ENCODE results near the gene GTF3C2.

Gene GTF3C2

DNA sequence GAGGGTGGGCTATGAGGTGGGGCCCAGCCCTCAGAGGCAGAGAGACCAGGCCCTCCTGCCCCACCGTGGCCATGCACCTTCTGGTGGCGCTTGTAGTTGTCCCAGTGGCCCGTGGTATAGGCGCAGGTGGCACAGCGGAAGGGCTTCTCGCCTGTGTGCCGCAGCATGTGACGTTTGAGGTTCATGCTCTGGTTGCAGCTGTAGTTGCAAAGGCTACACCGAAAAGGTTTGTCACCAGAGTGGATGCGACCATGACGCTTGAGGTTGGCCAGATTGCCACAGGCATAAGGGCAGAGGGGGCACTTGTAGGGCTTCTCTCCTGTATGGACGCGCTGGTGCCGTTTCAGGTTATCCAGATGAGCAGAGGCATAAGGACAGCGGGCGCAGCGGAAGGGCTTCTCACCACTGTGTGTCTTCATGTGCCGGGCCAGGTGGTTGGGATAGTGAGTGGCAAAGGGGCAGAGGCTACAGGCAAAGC is 21.1 kb upstream of the GTF3C2 start:
- no peak overlapping the region for H4K91ac ChIP-seq (ENCODE audit: low read depth, low read length, poor library complexity)
- no peak overlapping the region for H3K14ac ChIP-seq (ENCODE audit: low read length)
- H3K4ac ChIP-seq (ENCODE audit: low read length) = no peak overlapping the region
- no peak overlapping the region for H3K18ac ChIP-seq (ENCODE audit: low read length)
- peaks cover 14% of the 10 kb centered on the region for H3K79me1 ChIP-seq (ENCODE audit: low read depth, low read length)
- no peak overlapping the region for H2BK5ac ChIP-seq (ENCODE audit: low read length)
- H3K4me2 ChIP-seq (ENCODE audit: insufficient read depth, low read length, poor library complexity, severe bottlenecking) = no peak overlapping the region
- H2AFZ ChIP-seq (ENCODE audit: low read length) = no peak overlapping the region
- no peak overlapping the region for H2BK12ac ChIP-seq (ENCODE audit: low read length)
- no peak overlapping the region for H2BK15ac ChIP-seq (ENCODE audit: low read length)
- no peak overlapping the region for H2BK120ac ChIP-seq (ENCODE audit: low read depth, low read length)
- no peak overlapping the region for H3K4me3 ChIP-seq (ENCODE audit: low read length in 2 of 2)
- H3K9ac ChIP-seq (ENCODE audit: low read depth, low read length, poor library complexity) = peak overlapping the region; percentile 50
- H3K27me3 ChIP-seq (ENCODE audit: control insufficient read depth in 3 of 3, insufficient read depth in 3 of 3, low read depth in 1 of 3, low read length in 3 of 3) = no peaks in the 10 kb centered on the region
- no CpG with 5 or more reads among the region's 18 CpGs for WGBS, 2 donors (ENCODE audit: extremely low coverage in 2 of 2, insufficient read length in 2 of 2, insufficient replicate concordance in 1 of 2)
- no peak for DNase-seq (ENCODE audit: low spot score)
- no peak overlapping the region for H3K27ac ChIP-seq (replicated peaks; ENCODE audit: low read length)
- H3K36me3 ChIP-seq (replicated peaks in 1 of 2; ENCODE audit: control insufficient read depth in 2 of 2, insufficient read depth in 2 of 2, low read length in 2 of 2) = peaks cover 56 to 84% of the 10 kb centered on the region in 2 donors
- no peaks in the 10 kb centered on the region for H3K9me3 ChIP-seq (replicated peaks in 1 of 2; ENCODE audit: control insufficient read depth in 2 of 2, insufficient read depth in 1 of 2, low read depth in 1 of 2, low read length in 2 of 2)
- H3K23ac ChIP-seq (ENCODE audit: low read depth, low read length, poor library complexity) = peak overlapping the region; percentile 82
- no peak overlapping the region for H4K8ac ChIP-seq (ENCODE audit: low read depth, low read length)
- peaks cover 6 to 11% of the 10 kb centered on the region in 2 donors for H3K4me1 ChIP-seq (ENCODE audit: control insufficient read depth in 2 of 2, insufficient read depth in 1 of 2, low read depth in 1 of 2, low read length in 2 of 2)
- no peak overlapping the region for H2AK5ac ChIP-seq (ENCODE audit: low read depth, low read length)

DNA sequence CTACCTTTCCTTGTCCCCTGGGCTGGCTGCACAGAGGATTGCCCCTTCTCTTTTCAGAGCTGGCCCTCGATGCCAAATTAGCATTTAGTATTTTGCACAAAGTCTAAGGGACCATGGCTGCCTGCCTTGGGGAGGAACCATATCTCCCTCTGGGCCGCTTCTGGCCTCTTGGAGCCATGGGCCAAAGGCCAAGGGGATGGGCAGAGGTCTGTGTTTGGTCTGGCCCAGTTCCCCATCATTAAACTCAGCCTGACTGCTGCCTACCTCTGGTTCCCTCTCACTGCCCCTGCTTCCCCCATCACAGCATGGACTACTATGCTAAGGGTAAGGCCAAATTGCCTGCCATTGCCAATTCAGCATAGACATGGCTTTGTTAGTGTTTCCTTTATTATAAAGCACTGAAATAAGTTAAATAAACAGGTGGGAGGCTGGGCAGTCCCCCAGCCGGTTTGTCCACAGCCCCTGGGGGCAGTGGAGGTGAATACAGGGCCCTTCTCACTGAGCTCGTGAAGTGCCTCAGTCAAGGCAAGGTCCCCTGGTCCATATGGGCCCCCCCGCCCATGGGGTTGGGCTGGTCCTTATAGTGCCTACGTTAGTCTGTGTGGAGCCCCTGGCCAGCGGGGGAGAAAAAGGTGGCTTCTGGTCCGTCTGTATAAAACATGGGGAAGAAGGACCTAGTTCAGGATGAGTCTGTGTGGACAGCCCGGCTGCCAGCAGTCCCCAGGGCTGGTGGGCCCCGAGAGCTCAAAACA is 20.5 kb upstream of the GTF3C2 start:
- Histone ChIP-seq H3K9ac (ENCODE audit: low read depth, low read length, poor library complexity) (no peak overlapping the region), H3K36me3 (replicated peaks in 1 of 2; ENCODE audit: control insufficient read depth in 2 of 2, insufficient read depth in 2 of 2, low read length in 2 of 2) (peaks cover 57 to 84% of the 10 kb centered on the region in 2 donors), H3K27ac (replicated peaks; ENCODE audit: low read length) (no peak overlapping the region), H3K79me1 (ENCODE audit: low read depth, low read length) (peaks cover 17% of the 10 kb centered on the region), H2AFZ (ENCODE audit: low read length) (no peak overlapping the region), H2AK5ac (ENCODE audit: low read depth, low read length) (no peak overlapping the region), H2BK5ac (ENCODE audit: low read length) (no peak overlapping the region), H2BK12ac (ENCODE audit: low read length) (no peak overlapping the region), H2BK15ac (ENCODE audit: low read length) (no peak overlapping the region), H3K27me3 (ENCODE audit: control insufficient read depth in 3 of 3, insufficient read depth in 3 of 3, low read depth in 1 of 3, low read length in 3 of 3) (no peaks in the 10 kb centered on the region), H3K14ac (ENCODE audit: low read length) (no peak overlapping the region), H3K18ac (ENCODE audit: low read length) (no peak overlapping the region), H3K23ac (ENCODE audit: low read depth, low read length, poor library complexity) (peak overlapping the region; percentile 82), H3K4ac (ENCODE audit: low read length) (no peak overlapping the region), H3K9me3 (replicated peaks in 1 of 2; ENCODE audit: control insufficient read depth in 2 of 2, insufficient read depth in 1 of 2, low read depth in 1 of 2, low read length in 2 of 2) (no peaks in the 10 kb centered on the region), H3K4me1 (ENCODE audit: control insufficient read depth in 2 of 2, insufficient read depth in 1 of 2, low read depth in 1 of 2, low read length in 2 of 2) (peaks cover 6 to 11% of the 10 kb centered on the region in 2 donors), H4K91ac (ENCODE audit: low read depth, low read length, poor library complexity) (no peak overlapping the region), H3K4me2 (ENCODE audit: insufficient read depth, low read length, poor library complexity, severe bottlenecking) (no peak overlapping the region), H4K8ac (ENCODE audit: low read depth, low read length) (no peak overlapping the region), H2BK120ac (ENCODE audit: low read depth, low read length) (no peak overlapping the region), H3K4me3 (ENCODE audit: low read length in 2 of 2) (no peak overlapping the region)
- no peak for DNase-seq (ENCODE audit: low spot score)
- no CpG with 5 or more reads among the region's 10 CpGs for WGBS, 2 donors (ENCODE audit: extremely low coverage in 2 of 2, insufficient read length in 2 of 2, insufficient replicate concordance in 1 of 2)

- H2AK5ac ChIP-seq (ENCODE audit: low read depth, low read length) = no peak overlapping the region
- no peaks in the 10 kb centered on the region for H3K27me3 ChIP-seq (ENCODE audit: control insufficient read depth in 3 of 3, insufficient read depth in 3 of 3, low read depth in 1 of 3, low read length in 3 of 3)
- no peak overlapping the region for H3K9ac ChIP-seq (ENCODE audit: low read depth, low read length, poor library complexity)
- H3K14ac ChIP-seq (ENCODE audit: low read length) = no peak overlapping the region
- H3K4ac ChIP-seq (ENCODE audit: low read length) = no peak overlapping the region
- H3K23ac ChIP-seq (ENCODE audit: low read depth, low read length, poor library complexity) = no peak overlapping the region
- no peak overlapping the region for H4K8ac ChIP-seq (ENCODE audit: low read depth, low read length)
- H3K9me3 ChIP-seq (replicated peaks in 1 of 2; ENCODE audit: control insufficient read depth in 2 of 2, insufficient read depth in 1 of 2, low read depth in 1 of 2, low read length in 2 of 2) = no peaks in the 10 kb centered on the region
- no peak overlapping the region for H2BK120ac ChIP-seq (ENCODE audit: low read depth, low read length)
- DNase-seq (ENCODE audit: low spot score) = no peak
- no peak overlapping the region for H2BK15ac ChIP-seq (ENCODE audit: low read length)
- H2AFZ ChIP-seq (ENCODE audit: low read length) = no peak overlapping the region
- no peak overlapping the region for H2BK12ac ChIP-seq (ENCODE audit: low read length)
- no peak overlapping the region for H3K18ac ChIP-seq (ENCODE audit: low read length)
- no peak overlapping the region for H3K4me2 ChIP-seq (ENCODE audit: insufficient read depth, low read length, poor library complexity, severe bottlenecking)
- no peak overlapping the region for H3K4me3 ChIP-seq (ENCODE audit: low read length in 2 of 2)
- H2BK5ac ChIP-seq (ENCODE audit: low read length) = no peak overlapping the region
- H3K79me1 ChIP-seq (ENCODE audit: low read depth, low read length) = peaks cover 20% of the 10 kb centered on the region
- peaks cover 50 to 78% of the 10 kb centered on the region in 2 donors for H3K36me3 ChIP-seq (replicated peaks in 1 of 2; ENCODE audit: control insufficient read depth in 2 of 2, insufficient read depth in 2 of 2, low read length in 2 of 2)
- no CpG with 5 or more reads among the region's 16 CpGs for WGBS, 2 donors (ENCODE audit: extremely low coverage in 2 of 2, insufficient read length in 2 of 2, insufficient replicate concordance in 1 of 2)
- peaks cover 10 to 14% of the 10 kb centered on the region in 2 donors for H3K4me1 ChIP-seq (ENCODE audit: control insufficient read depth in 2 of 2, insufficient read depth in 1 of 2, low read depth in 1 of 2, low read length in 2 of 2)
- no peak overlapping the region for H4K91ac ChIP-seq (ENCODE audit: low read depth, low read length, poor library complexity)
- H3K27ac ChIP-seq (replicated peaks; ENCODE audit: low read length) = no peak overlapping the region
These were observed 19.7 kb upstream of the GTF3C2 start for GRCh38 chr2:27376151-27376865.

- H3K4ac ChIP-seq (ENCODE audit: low read length) = no peak overlapping the region
- peaks cover 25% of the 10 kb centered on the region for H3K79me1 ChIP-seq (ENCODE audit: low read depth, low read length)
- no peak overlapping the region for H2BK12ac ChIP-seq (ENCODE audit: low read length)
- H2AK5ac ChIP-seq (ENCODE audit: low read depth, low read length) = no peak overlapping the region
- H3K14ac ChIP-seq (ENCODE audit: low read length) = no peak overlapping the region
- no peaks in the 10 kb centered on the region for H3K27me3 ChIP-seq (ENCODE audit: control insufficient read depth in 3 of 3, insufficient read depth in 3 of 3, low read depth in 1 of 3, low read length in 3 of 3)
- no peak overlapping the region for H3K27ac ChIP-seq (replicated peaks; ENCODE audit: low read length)
- H3K4me2 ChIP-seq (ENCODE audit: insufficient read depth, low read length, poor library complexity, severe bottlenecking) = no peak overlapping the region
- peaks cover 48 to 73% of the 10 kb centered on the region in 2 donors for H3K36me3 ChIP-seq (replicated peaks in 1 of 2; ENCODE audit: control insufficient read depth in 2 of 2, insufficient read depth in 2 of 2, low read length in 2 of 2)
- no peak overlapping the region for H2BK120ac ChIP-seq (ENCODE audit: low read depth, low read length)
- H3K9ac ChIP-seq (ENCODE audit: low read depth, low read length, poor library complexity) = no peak overlapping the region
- no peak overlapping the region for H2BK15ac ChIP-seq (ENCODE audit: low read length)
- no peak overlapping the region for H3K18ac ChIP-seq (ENCODE audit: low read length)
- WGBS, 2 donors (ENCODE audit: extremely low coverage in 2 of 2, insufficient read length in 2 of 2, insufficient replicate concordance in 1 of 2) = no CpG with 5 or more reads among the region's 20 CpGs
- no peak overlapping the region for H3K23ac ChIP-seq (ENCODE audit: low read depth, low read length, poor library complexity)
- no peak overlapping the region for H4K8ac ChIP-seq (ENCODE audit: low read depth, low read length)
- H4K91ac ChIP-seq (ENCODE audit: low read depth, low read length, poor library complexity) = no peak overlapping the region
- DNase-seq (ENCODE audit: low spot score) = no peak
- no peaks in the 10 kb centered on the region for H3K9me3 ChIP-seq (replicated peaks in 1 of 2; ENCODE audit: control insufficient read depth in 2 of 2, insufficient read depth in 1 of 2, low read depth in 1 of 2, low read length in 2 of 2)
- peaks cover 6 to 13% of the 10 kb centered on the region in 2 donors for H3K4me1 ChIP-seq (ENCODE audit: control insufficient read depth in 2 of 2, insufficient read depth in 1 of 2, low read depth in 1 of 2, low read length in 2 of 2)
- no peak overlapping the region for H2BK5ac ChIP-seq (ENCODE audit: low read length)
- no peak overlapping the region for H2AFZ ChIP-seq (ENCODE audit: low read length)
- H3K4me3 ChIP-seq (ENCODE audit: low read length in 2 of 2) = no peak overlapping the region
These were observed 19.0 kb upstream of the GTF3C2 start for GRCh38 chr2:27375513-27376099.

All from neuronal stem cell (in vitro differentiated cells).